ENCODE results near the gene RINL. TPM values are rescaled to one million over a fixed set of nuclear protein-coding genes. Genes with fewer than 3 reads are reported as not detected.
"Not testable (repeated sequence)": the region's sequence is repeated elsewhere in the genome, so short reads cannot be mapped to it uniquely, and the experiment has no call there.

RINL gene
- total RNA-seq, 1 donor from 2014 or later, result 4.1 TPM

GRCh38 chr19:38880882-38881609 lies 3.0 kb upstream of the RINL start:
- intact Hi-C loops (cut with DNase I), result no loop called here
- ATAC-seq, result no peak
- DNase-seq (ENCODE audit: missing footprints), result no peak

GRCh38 chr19:38880076-38880881 lies 2.2 kb upstream of the RINL start:
- intact Hi-C loops (cut with DNase I), result no loop called here
- DNase-seq (ENCODE audit: missing footprints) (no peak), ATAC-seq (no peak)

GRCh38 chr19:38879400-38879751 lies 1.3 kb upstream of the RINL start:
- intact Hi-C loops (cut with DNase I), result no loop called here
- ATAC-seq, result no peak
- DNase-seq (ENCODE audit: missing footprints), result no peak

- ATAC-seq (no peak), DNase-seq (ENCODE audit: missing footprints) (no peak)
- intact Hi-C loops (cut with DNase I), result no loop called here
These were observed 712 bp upstream of the RINL start for GRCh38 chr19:38878575-38879399.

GRCh38 chr19:38875656-38876395 lies 2.2 kb downstream of the RINL start:
- intact Hi-C loops (cut with DNase I), result no loop called here
- DNase-seq (ENCODE audit: missing footprints), result no peak
- no peak for ATAC-seq

- intact Hi-C loops (cut with DNase I); ATAC-seq; DNase-seq (ENCODE audit: missing footprints): not testable (repeated sequence)
These were observed 4.7 kb downstream of the RINL start for GRCh38 chr19:38873400-38873799.

GRCh38 chr19:38870612-38871011 lies 7.5 kb downstream of the RINL start:
- DNase-seq (ENCODE audit: missing footprints), result no peak
- ATAC-seq, result no peak
- intact Hi-C loops (cut with DNase I), result no loop called here

- intact Hi-C loops (cut with DNase I), result no loop called here
- DNase-seq (ENCODE audit: missing footprints) (peak; percentile 96), ATAC-seq (peak; percentile 97)
These were observed 8.1 kb downstream of the RINL start for GRCh38 chr19:38869836-38870607.

- ATAC-seq (no peak), DNase-seq (ENCODE audit: missing footprints) (peak; percentile 69)
- intact Hi-C loops (cut with DNase I), result no loop called here
These were observed 8.8 kb downstream of the RINL start for GRCh38 chr19:38869160-38869835.

GRCh38 chr19:38868551-38868950 lies 9.5 kb downstream of the RINL start:
- intact Hi-C loops (cut with DNase I), result no loop called here
- ATAC-seq (no peak), DNase-seq (ENCODE audit: missing footprints) (no peak)

GRCh38 chr19:38867171-38867780 lies 10.8 kb downstream of the RINL start:
- ATAC-seq (no peak), DNase-seq (ENCODE audit: missing footprints) (no peak)
- intact Hi-C loops (cut with DNase I), result no loop called here

- DNase-seq (ENCODE audit: missing footprints) (no peak), ATAC-seq (peak; percentile 63)
- intact Hi-C loops (cut with DNase I), result no loop called here
These were observed 15.6 kb downstream of the RINL start for GRCh38 chr19:38862321-38863059.

- no peak for ATAC-seq
- intact Hi-C loops (cut with DNase I), result no loop called here
- no peak for DNase-seq (ENCODE audit: missing footprints)
These were observed 16.7 kb downstream of the RINL start for GRCh38 chr19:38861368-38861767.

GRCh38 chr19:38859631-38860204 lies 18.4 kb downstream of the RINL start:
- DNase-seq (ENCODE audit: missing footprints); ATAC-seq: not testable (repeated sequence)
- intact Hi-C loops (cut with DNase I), result loop anchor here (10.0 kb wide), 1 partner anchor 1425 kb away; the partner anchor contains the start of gene AKT2

GRCh38 chr19:38856813-38857212 lies 21.3 kb downstream of the RINL start:
- DNase-seq (ENCODE audit: missing footprints) (no peak), ATAC-seq (no peak)
- intact Hi-C loops (cut with DNase I), result loop anchor here (10.0 kb wide), 1 partner anchor 1428 kb away; the partner anchor contains the start of gene AKT2

- intact Hi-C loops (cut with DNase I), result loop anchor here (10.0 kb wide), 1 partner anchor 1429 kb away; the partner anchor contains the start of gene AKT2
- not testable (repeated sequence) for DNase-seq (ENCODE audit: missing footprints); ATAC-seq
These were observed 22.3 kb downstream of the RINL start for GRCh38 chr19:38855751-38856150.

Data from Right ventricle myocardium inferior (tissue), 1 donor.